Liver (tissue), 9 donors: ENCODE results near the gene PHACTR4. TPM values are rescaled to one million over a fixed set of nuclear protein-coding genes. Genes with fewer than 3 reads are reported as not detected.

Experiments
- DNase-seq: peaks from one replicate; pipeline ENCODE4 v3.0.0-alpha.2; 2017; ENCODE audit warnings: low spot score
- H3K27ac ChIP-seq, 2 donors: one replicate each; pipeline ENCODE4 v1.7.0; 2013; ENCODE audit warnings: inconsistent platforms in 2 of 2, low read length in 2 of 2, control low read depth in 1 of 2, low read depth in 1 of 2, mild to moderate bottlenecking in 1 of 2
- H3K27me3 ChIP-seq, 4 donors: one replicate each; pipeline versions ENCODE4 v1.6.1 to v1.7.0; 2013; ENCODE audit warnings: low read length in 3 of 4, inconsistent platforms in 1 of 4, mild to moderate bottlenecking in 1 of 4, moderate library complexity in 1 of 4; ENCODE audit not compliant: control insufficient read depth in 4 of 4, insufficient read depth in 4 of 4
- H3K36me3 ChIP-seq, 4 donors: one replicate each; pipeline versions ENCODE4 v1.6.1 to v1.7.0; 2013; ENCODE audit warnings: low read length in 3 of 4, mild to moderate bottlenecking in 3 of 4, low read depth in 1 of 4, moderate library complexity in 1 of 4; ENCODE audit not compliant: control insufficient read depth in 4 of 4, insufficient read depth in 3 of 4
- H3K4me1 ChIP-seq, 4 donors: one replicate each; pipeline versions ENCODE4 v1.6.1 to v1.7.0; 2013; ENCODE audit warnings: low read length in 3 of 4, mild to moderate bottlenecking in 3 of 4, moderate library complexity in 1 of 4; ENCODE audit not compliant: control insufficient read depth in 4 of 4, insufficient read depth in 4 of 4
- H3K4me3 ChIP-seq, 3 donors: one replicate each; pipeline versions ENCODE4 v1.6.1 to v1.7.0; 2013; ENCODE audit warnings: low read length in 3 of 3, control low read depth in 1 of 3, low read depth in 1 of 3, mild to moderate bottlenecking in 1 of 3
- H3K9ac ChIP-seq, 2 donors: one replicate each; pipeline ENCODE4 v1.7.0; 2013; ENCODE audit warnings: low read length in 2 of 2, mild to moderate bottlenecking in 2 of 2, moderate library complexity in 2 of 2, control low read depth in 1 of 2, low read depth in 1 of 2
- H3K9me3 ChIP-seq, 4 donors: one replicate each; pipeline versions ENCODE4 v1.6.1 to v1.7.0; 2013; ENCODE audit warnings: low read length in 3 of 4; ENCODE audit not compliant: control insufficient read depth in 4 of 4
- ATF3 ChIP-seq: IDR thresholded peaks from 2 replicates; pipeline ENCODE4 v1.6.1; 2016; ENCODE audit warnings: antibody characterized with exemption
- EGR1 ChIP-seq, 2 donors: IDR thresholded peaks; 2 replicates each; pipeline ENCODE4 v1.6.1; 2016 to 2018; ENCODE audit warnings: antibody characterized with exemption in 2 of 2, low read depth in 2 of 2
- FOXA1 ChIP-seq: IDR thresholded peaks from 2 replicates; pipeline ENCODE4 v1.6.1; 2016; ENCODE audit warnings: antibody characterized with exemption
- FOXA2 ChIP-seq: IDR thresholded peaks from 2 replicates; pipeline ENCODE4 v1.6.1; 2016; ENCODE audit warnings: antibody characterized with exemption
- GABPA ChIP-seq, 2 donors: IDR thresholded peaks in 1 of 2; conservative IDR thresholded peaks in 1 of 2; 2 replicates each; pipeline ENCODE4 v1.6.1; 2016; ENCODE audit warnings: antibody characterized with exemption in 2 of 2, mild to moderate bottlenecking in 1 of 2, moderate library complexity in 1 of 2
- HNF4A ChIP-seq, 2 donors: conservative IDR thresholded peaks; 2 replicates each; pipeline ENCODE4 v1.6.1; 2016; ENCODE audit warnings: antibody characterized with exemption in 2 of 2, mild to moderate bottlenecking in 2 of 2
- HNF4G ChIP-seq: IDR thresholded peaks from 2 replicates; pipeline ENCODE4 v1.6.1; 2016; ENCODE audit warnings: antibody characterized with exemption
- JUND ChIP-seq, 2 donors: IDR thresholded peaks; 2 replicates each; pipeline ENCODE4 v1.6.1; 2016; ENCODE audit warnings: antibody characterized with exemption in 2 of 2
- NR2F2 ChIP-seq: IDR thresholded peaks from 2 replicates; pipeline ENCODE4 v1.6.1; 2016; ENCODE audit warnings: antibody characterized with exemption
- RAD21 ChIP-seq, 2 donors: IDR thresholded peaks; 2 replicates each; pipeline ENCODE4 v1.6.1; 2016; ENCODE audit warnings: antibody characterized with exemption in 2 of 2, mild to moderate bottlenecking in 2 of 2
- RXRA ChIP-seq, 2 donors: IDR thresholded peaks; 2 replicates each; pipeline ENCODE4 v1.6.1; 2017 to 2018; ENCODE audit warnings: antibody characterized with exemption in 2 of 2, mild to moderate bottlenecking in 1 of 2
- TAF1 ChIP-seq: conservative IDR thresholded peaks from 2 replicates; pipeline ENCODE4 v1.6.1; 2016; ENCODE audit warnings: antibody characterized with exemption, mild to moderate bottlenecking
- YY1 ChIP-seq: IDR thresholded peaks from 2 replicates; pipeline ENCODE4 v1.6.1; 2016; ENCODE audit warnings: antibody characterized with exemption, mild to moderate bottlenecking
- ZBTB33 ChIP-seq: IDR thresholded peaks from 2 replicates; pipeline ENCODE4 v1.6.1; 2016; ENCODE audit warnings: antibody characterized with exemption
- WGBS: extraction: QIAGEN DNeasy Blood & Tissue Kit; methylation state at CpG from one replicate; pipeline ENCODE4 v1.1.7; 2013; 5-methylcytosine and 5-hydroxymethylcytosine counted together
- polyA plus RNA-seq, 2 donors: library from polyadenylated mRNA; stranded (reverse) in 1 of 2; unstranded in 1 of 2; fragments of 200-250 nt in 1 of 2; fragments of >200 nt in 1 of 2; fragmentation: Nextera tagmentation in 1 of 2; extraction: Ambion mirVana in 1 of 2; gene quantifications; one replicate each; pipeline versions ENCODE4 v1.2.1 to v1.2.3, GENCODE V29; 2013 to 2015
- total RNA-seq, 2 donors: library from RNA; depleted of rRNA; stranded (reverse); fragments of >200 nt; gene quantifications; one replicate each; pipeline ENCODE4 v1.2.3, GENCODE V29; 2014
- TF ChIP-seq, protein P1 (sequence below): fragments of 150-350 bp; IDR thresholded peaks from 2 replicates; pipeline ENCODE4 v1.5.1; 2017; ENCODE audit warnings: improper control_type of control experiment, low read depth, low read length; ENCODE audit not compliant: missing input control
- TF ChIP-seq, protein P2 (sequence below): IDR thresholded peaks from 2 replicates; pipeline ENCODE4 v1.6.1; 2016; ENCODE audit warnings: antibody characterized with exemption, mild to moderate bottlenecking
- donor health status: healthy.
- donor health status: healthy.
- donor health status: healthy.
- donor health status: healthy.
- donor health status: healthy.

Gene PHACTR4
- total and polyA plus RNA-seq, 4 donors, result 8.9 to 22.6 (median 10.8) TPM

DNA sequence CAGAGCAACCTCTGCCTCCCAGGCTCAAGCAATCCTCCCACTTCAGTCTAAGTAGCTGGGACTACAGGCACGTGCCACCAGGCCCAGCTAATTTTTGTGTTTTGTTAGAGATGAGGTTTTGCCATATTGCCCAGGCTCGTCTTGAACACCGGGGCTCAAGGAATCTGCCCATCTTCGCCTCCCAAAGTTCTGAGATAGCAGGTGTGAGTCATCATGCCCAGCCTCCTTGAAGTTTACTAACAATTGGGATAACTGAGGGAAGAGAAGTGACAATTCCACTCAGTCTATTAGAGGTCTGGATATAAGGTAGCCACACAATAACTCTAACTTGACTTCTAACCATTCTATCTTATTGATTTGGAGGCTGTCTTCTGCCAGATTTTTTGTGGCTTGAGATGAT is 130.0 kb downstream of the PHACTR4 start:
- peaks cover 4 to 18% (median 13%) of the 10 kb centered on the region in 4 donors for H3K36me3 ChIP-seq
- H3K27me3 ChIP-seq, result no peaks in the 10 kb centered on the region
- WGBS, result 95% methylated on average over 4 of the region's 4 CpGs
- H3K4me3 ChIP-seq, result no peak overlapping the region
- no peak overlapping the region for H3K9ac ChIP-seq
- no peaks in the 10 kb centered on the region for H3K4me1 ChIP-seq
- H3K27ac ChIP-seq, result no peak overlapping the region
- no peak for DNase-seq
- no peaks in the 10 kb centered on the region for H3K9me3 ChIP-seq
- TF ChIP-seq ATF3, result no peak
- TF ChIP-seq, protein P1, sequence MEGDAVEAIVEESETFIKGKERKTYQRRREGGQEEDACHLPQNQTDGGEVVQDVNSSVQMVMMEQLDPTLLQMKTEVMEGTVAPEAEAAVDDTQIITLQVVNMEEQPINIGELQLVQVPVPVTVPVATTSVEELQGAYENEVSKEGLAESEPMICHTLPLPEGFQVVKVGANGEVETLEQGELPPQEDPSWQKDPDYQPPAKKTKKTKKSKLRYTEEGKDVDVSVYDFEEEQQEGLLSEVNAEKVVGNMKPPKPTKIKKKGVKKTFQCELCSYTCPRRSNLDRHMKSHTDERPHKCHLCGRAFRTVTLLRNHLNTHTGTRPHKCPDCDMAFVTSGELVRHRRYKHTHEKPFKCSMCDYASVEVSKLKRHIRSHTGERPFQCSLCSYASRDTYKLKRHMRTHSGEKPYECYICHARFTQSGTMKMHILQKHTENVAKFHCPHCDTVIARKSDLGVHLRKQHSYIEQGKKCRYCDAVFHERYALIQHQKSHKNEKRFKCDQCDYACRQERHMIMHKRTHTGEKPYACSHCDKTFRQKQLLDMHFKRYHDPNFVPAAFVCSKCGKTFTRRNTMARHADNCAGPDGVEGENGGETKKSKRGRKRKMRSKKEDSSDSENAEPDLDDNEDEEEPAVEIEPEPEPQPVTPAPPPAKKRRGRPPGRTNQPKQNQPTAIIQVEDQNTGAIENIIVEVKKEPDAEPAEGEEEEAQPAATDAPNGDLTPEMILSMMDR, result no peak
- TF ChIP-seq FOXA1, result no peak
- no peak for TF ChIP-seq HNF4A (conservative IDR thresholded peaks at IDR 0.05)
- TF ChIP-seq YY1, result no peak
- TF ChIP-seq HNF4G, result no peak
- no peak for TF ChIP-seq FOXA2
- no peak for TF ChIP-seq RAD21 (IDR thresholded peaks at IDR 0.05)
- no peak for TF ChIP-seq GABPA (IDR thresholded peaks at IDR 0.05 in 1 of 2, conservative IDR thresholded peaks at IDR 0.05 in 1 of 2)
- no peak for TF ChIP-seq JUND (IDR thresholded peaks at IDR 0.05)
- no peak for TF ChIP-seq ZBTB33
- TF ChIP-seq RXRA (IDR thresholded peaks at IDR 0.05), result no peak
- TF ChIP-seq EGR1 (IDR thresholded peaks at IDR 0.05; ENCODE audit: low read depth in 2 of 2), result no peak

GRCh38 chr1:28501925-28502324 is 132.4 kb downstream of the PHACTR4 start:
- H3K9ac ChIP-seq, result no peak overlapping the region
- no peaks in the 10 kb centered on the region for H3K9me3 ChIP-seq
- peaks cover 0 to 4% (median 0%) of the 10 kb centered on the region in 4 donors for H3K4me1 ChIP-seq
- no peak for DNase-seq
- TF ChIP-seq, protein P2, sequence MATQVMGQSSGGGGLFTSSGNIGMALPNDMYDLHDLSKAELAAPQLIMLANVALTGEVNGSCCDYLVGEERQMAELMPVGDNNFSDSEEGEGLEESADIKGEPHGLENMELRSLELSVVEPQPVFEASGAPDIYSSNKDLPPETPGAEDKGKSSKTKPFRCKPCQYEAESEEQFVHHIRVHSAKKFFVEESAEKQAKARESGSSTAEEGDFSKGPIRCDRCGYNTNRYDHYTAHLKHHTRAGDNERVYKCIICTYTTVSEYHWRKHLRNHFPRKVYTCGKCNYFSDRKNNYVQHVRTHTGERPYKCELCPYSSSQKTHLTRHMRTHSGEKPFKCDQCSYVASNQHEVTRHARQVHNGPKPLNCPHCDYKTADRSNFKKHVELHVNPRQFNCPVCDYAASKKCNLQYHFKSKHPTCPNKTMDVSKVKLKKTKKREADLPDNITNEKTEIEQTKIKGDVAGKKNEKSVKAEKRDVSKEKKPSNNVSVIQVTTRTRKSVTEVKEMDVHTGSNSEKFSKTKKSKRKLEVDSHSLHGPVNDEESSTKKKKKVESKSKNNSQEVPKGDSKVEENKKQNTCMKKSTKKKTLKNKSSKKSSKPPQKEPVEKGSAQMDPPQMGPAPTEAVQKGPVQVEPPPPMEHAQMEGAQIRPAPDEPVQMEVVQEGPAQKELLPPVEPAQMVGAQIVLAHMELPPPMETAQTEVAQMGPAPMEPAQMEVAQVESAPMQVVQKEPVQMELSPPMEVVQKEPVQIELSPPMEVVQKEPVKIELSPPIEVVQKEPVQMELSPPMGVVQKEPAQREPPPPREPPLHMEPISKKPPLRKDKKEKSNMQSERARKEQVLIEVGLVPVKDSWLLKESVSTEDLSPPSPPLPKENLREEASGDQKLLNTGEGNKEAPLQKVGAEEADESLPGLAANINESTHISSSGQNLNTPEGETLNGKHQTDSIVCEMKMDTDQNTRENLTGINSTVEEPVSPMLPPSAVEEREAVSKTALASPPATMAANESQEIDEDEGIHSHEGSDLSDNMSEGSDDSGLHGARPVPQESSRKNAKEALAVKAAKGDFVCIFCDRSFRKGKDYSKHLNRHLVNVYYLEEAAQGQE, result no peak
- TF ChIP-seq HNF4A (conservative IDR thresholded peaks at IDR 0.05) (no peak), TAF1 (no peak), NR2F2 (no peak), GABPA (IDR thresholded peaks at IDR 0.05 in 1 of 2, conservative IDR thresholded peaks at IDR 0.05 in 1 of 2) (no peak)
- 84% methylated on average over 4 of the region's 4 CpGs for WGBS
- H3K27me3 ChIP-seq, result no peaks in the 10 kb centered on the region
- H3K27ac ChIP-seq, result no peak overlapping the region
- no peak overlapping the region for H3K4me3 ChIP-seq
- peaks cover 1 to 5% (median 3%) of the 10 kb centered on the region in 4 donors for H3K36me3 ChIP-seq
